GM04503 (cell line): ENCODE results near the gene IFIT1.
"Not testable (repeated sequence)": the region's sequence is repeated elsewhere in the genome, so short reads cannot be mapped to it uniquely, and the experiment has no call there.

Experiments used
- DNase-seq: peaks from one replicate; pipeline ENCODE4 v3.0.0-alpha.2; 2012; ENCODE audit warnings: low read depth

The IFIT1 gene, protein sequence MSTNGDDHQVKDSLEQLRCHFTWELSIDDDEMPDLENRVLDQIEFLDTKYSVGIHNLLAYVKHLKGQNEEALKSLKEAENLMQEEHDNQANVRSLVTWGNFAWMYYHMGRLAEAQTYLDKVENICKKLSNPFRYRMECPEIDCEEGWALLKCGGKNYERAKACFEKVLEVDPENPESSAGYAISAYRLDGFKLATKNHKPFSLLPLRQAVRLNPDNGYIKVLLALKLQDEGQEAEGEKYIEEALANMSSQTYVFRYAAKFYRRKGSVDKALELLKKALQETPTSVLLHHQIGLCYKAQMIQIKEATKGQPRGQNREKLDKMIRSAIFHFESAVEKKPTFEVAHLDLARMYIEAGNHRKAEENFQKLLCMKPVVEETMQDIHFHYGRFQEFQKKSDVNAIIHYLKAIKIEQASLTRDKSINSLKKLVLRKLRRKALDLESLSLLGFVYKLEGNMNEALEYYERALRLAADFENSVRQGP

GRCh38 chr10:89391907-89392756 lies at the start of gene IFIT1:
TSS of gene IFIT1 (plus strand) at chr10:89392623. CDS start at chr10:89392713, 90 bp downstream.
- DNase-seq, result no peak

GRCh38 chr10:89343089-89343767 lies 49.2 kb upstream of the IFIT1 start:
- no peak for DNase-seq

DNA sequence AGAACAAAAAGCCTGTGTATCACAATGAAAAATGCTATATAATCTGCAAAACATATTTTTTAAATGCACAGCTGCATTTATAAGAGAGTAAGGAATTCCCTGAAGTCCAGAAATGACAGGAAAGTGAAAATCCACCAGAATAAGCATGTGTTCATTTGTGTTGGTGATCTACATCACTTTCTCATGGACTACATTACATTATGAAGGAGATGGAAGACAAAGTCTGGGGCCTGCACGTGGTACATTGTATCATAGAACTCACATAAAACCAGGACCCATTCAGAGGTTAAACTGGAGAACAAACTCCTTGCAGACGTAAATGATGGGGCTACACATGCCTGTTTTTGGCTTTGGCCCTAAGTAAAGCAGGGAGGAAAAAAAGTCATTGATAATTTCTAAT lies 48.3 kb upstream of the IFIT1 start:
- no peak for DNase-seq

DNA sequence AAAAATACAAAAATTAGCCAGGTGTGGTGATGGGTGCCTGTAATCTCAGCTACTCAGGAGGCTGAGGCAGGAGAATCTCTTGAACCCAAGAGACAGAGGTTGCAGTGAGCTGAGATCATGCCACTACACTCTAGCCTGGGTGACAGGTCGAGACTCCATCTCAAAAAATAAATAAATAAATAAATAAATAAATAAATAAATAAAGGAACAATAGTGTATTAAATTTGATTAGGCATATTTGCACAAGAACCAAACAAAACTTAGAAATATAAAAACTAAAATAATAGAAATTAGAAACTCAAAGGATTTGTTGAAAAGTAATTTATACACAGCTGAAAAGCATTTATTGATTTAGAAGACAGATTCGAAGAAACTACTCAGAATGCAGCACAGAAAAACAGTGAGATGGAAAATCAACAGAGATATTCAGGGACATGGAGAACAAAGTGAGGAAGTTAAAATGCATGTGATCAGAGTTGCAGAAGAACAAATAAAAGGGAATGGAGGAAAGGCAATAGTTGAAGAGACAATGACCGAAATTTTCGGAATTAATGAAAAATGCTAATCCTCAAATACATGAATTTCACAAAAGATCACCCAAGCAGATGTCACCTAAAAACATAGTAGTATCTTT lies 46.9 kb upstream of the IFIT1 start:
- no peak for DNase-seq

DNA sequence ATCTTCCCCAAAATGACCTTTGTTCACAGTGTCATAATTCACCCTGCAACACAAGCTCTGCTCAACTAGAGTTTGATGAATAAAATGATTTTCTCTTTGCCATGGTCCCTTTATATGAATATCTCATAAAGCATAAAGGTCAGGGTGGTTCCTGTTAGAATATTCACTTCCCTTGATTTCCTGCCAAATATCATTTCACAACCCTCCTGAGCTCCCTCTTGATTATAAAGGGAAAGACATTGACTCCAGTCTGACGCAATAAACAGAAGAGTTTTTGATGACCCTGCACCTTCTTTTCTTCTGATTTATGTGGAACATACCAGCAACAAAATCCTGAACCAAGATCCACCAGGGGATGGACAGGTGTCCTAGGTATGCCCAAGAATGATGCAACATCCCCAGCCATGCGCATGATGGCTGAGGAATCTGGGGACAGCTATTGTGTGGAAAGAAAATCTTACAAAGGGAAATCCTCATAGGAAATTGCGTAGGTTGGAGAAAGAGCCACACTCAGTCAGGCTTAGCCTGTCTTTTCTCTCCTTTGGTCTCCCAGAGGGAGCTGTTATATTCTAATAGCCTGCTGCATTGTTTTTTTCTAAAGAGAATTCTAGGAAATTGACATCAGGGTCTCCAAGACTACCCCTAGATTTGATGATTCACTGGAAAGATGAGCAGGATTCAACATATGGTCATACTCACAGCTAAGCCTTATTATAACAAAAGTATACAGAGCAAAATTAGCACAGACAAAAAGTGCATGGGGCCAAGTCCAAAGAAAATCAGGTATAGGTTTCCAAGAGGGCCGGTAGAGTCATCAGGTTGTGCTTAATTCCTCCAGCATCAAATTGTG lies 45.8 kb upstream of the IFIT1 start:
- no peak for DNase-seq

- DNase-seq, result no peak
These were observed 44.5 kb upstream of the IFIT1 start for GRCh38 chr10:89347701-89348457.

DNA sequence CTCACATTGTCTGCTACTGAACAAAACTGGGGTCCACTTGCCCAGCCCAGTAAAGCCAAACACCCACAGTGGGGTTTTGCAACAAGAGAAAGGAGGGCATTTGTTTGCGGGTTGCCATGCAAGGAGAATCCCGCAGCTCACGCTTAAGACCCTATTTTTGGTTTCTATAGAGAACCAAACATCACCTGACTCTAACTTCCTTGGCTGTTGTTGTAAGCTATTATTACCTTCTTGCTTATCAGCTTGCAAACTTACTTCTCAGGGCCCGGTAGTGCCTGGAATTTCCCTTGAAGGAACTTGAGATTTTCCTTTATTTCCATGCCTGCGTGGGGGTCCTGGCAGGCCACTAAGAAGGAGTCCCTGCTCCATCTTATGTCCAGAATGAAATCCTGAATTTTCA lies 43.9 kb upstream of the IFIT1 start:
- DNase-seq, result no peak

DNA sequence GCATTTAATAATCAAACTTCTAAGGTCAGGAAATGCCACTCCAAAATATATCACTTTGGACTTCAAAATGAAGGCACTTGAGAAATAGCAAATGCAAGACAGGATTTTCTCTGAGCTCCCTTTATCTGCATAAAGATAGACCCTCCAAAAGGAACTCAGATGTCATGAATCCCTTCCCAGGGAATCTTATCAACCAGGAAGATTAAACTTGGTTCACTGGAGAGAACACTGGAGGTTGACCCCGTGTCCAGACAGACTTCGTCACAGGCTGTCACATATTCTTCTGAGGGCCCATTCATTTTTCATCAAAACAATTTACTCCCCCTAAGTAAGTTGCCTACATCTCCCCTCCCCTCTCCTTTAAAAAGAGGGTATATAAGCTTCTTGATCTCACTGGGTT lies 43.4 kb upstream of the IFIT1 start:
- DNase-seq, result no peak

GRCh38 chr10:89350631-89351315 lies 41.6 kb upstream of the IFIT1 start:
- DNase-seq, result not testable (repeated sequence)

GRCh38 chr10:89351412-89351779 lies 41.0 kb upstream of the IFIT1 start:
- no peak for DNase-seq

DNA sequence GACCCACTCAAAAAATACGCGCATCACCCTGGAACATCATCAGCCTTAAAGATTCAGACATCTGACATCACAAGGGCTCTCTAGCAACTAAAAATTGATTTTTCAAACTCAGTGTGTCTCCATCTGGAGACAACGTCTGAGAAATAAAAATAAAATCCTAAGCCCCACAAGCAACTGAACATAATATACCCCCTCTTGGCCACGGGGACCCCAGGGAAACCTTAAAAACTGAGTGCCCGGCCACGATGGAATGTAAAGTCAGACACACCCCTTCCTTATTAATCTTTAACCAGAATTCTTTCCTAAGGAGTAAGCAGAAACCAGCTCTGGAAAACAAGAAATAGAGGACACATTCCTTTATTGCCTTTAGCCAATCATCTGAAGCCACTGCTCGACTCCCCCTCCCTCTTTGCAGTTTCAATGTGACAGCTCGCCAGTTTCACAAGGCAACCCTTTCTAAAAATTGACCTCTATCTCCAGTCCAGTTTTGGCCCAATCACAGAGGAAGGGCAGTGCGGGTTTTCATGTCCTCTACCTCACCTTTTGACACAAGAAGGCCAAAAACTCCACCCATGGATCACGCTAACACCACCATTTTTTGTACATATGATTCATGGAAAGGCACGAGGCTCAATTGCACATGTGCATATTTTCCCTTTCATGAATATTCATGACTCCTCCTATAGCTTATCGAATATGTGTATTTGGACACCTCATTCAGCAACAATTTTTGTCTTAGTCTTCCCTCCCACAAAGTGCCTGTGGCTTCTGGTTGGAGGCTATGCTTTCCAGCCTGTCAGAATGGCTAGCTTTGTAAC lies 40.4 kb upstream of the IFIT1 start:
- peak; percentile 99 for DNase-seq

DNA sequence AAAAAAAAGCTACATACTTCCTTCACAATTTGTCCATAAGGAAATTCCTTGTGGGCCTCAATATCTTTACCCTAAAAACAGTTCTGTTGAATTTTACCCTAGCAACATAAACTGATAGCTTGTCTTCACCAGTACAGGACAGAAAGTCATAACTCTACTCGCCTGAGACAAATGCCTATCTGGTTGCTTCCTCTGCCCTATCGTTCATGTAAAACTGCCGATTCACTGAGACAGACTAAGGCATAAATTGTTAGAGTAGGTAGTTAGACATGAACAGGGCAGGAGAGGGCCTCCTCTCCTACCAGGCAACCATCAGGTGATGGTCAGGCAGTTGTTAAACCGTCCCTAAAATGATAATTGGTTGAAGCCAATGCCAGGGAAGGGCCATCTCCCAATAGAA lies 39.6 kb upstream of the IFIT1 start:
- no peak for DNase-seq

GRCh38 chr10:89355394-89355931 lies 37.0 kb upstream of the IFIT1 start:
- no peak for DNase-seq

DNA sequence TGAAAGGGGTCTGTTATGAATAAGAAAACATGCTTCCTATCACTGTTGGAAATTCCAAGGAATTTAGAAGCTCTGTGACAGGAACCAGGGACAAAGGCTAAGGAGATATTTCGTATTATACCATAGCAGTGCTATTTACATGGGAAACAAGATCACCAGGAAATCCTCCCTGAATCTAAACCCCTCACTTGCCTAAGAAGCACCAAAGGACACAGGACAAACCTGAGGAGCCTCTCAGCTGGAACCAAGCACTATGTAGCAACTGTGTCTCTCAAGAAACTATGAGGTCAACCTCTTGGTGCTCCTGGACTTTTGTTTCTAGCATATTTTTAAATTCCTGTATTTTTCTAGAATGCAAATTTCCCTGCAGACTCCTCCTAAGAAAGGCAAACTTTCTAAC lies 35.3 kb upstream of the IFIT1 start:
- DNase-seq, result no peak

DNA sequence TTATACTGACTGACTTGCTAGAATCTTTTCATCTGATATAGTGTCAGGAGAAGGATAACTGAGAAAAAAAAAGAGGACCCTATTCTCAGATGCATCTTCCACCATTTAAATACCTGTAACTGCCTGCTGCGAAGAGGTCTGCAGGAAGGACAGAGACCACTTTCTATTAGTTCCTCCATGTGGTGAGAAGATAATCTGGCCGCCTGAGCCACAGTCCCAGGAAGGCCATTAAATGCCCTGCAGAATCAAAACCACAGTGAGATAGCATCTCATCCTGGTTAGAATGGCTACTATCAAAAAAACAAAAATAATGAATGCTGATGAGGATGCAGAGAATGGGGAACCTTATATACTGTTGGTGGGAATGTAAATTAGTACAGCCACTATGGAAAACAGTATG lies 34.4 kb upstream of the IFIT1 start:
- DNase-seq, result no peak

DNA sequence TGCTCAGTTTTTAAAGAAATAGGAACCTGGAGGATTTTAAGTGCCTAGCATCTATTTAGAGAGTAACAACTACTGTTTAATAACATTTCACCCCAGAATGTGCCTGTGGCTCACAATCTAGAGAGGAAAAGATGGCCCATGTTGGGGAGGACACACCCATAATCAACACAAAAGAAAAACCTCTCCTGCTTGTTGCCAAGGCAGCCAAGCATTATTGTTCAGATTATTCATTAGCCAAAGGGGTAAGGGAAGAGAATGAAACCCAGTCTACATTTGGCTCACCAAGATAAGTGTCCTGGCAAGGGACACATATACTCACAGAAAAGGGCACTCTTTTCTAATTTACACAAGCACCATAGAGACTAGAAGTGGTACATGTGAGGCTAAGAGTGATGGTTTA lies 32.3 kb upstream of the IFIT1 start:
- DNase-seq, result no peak

GRCh38 chr10:89362929-89363328 lies 29.5 kb upstream of the IFIT1 start:
- DNase-seq, result no peak

DNA sequence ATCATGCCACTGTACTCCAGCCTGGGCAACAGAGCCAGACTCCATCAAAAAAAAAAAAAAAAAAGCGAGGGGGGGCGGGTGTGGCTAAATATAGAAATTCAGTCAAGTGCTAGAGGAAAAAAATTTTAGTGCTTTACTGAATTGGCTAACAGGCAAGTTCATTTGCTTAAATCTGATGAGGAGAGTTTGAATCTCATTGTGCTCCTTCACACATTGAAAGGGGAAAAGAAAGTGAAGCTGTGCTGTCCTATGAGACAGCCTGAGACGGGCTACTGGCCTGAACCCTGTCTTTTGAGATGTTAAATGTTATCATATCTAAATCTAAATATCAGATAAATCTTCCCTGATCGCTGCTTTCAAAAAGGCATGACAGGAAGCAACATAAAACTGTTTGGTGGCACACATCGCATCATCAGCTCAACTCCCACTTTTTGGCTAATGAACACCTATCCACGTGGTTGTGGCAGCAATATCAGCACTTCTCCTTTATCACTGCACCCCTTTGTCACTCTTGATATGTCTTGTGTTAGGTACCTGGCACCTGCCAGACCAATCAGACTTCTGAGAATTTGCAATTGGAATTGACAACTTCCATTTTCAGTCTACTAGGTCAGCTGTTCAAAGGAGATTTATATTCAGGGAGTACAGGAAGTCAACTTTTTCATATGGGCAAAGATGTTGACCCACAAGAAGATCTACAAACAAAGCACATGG lies 28.5 kb upstream of the IFIT1 start:
- no peak for DNase-seq
